22Rv1 (cell line): Measurements from ENCODE around the gene KLHDC1.

Experiments
- ZFX ChIP-seq: fragments of 450-650 bp; IDR thresholded peaks from 2 replicates; pipeline ENCODE4 v1.6.1; 2017; ENCODE audit warnings: antibody characterized with exemption, borderline replicate concordance
- TF ChIP-seq, protein P1 (sequence below): fragments of 450-650 bp; IDR thresholded peaks from 2 replicates; pipeline ENCODE4 v1.5.1; 2017; ENCODE audit warnings: mild to moderate bottlenecking

GRCh38 chr14:49767571-49768300 lies 74.8 kb downstream of the KLHDC1 start, which contains the start of gene KLHDC2:
- TF ChIP-seq, protein P1, sequence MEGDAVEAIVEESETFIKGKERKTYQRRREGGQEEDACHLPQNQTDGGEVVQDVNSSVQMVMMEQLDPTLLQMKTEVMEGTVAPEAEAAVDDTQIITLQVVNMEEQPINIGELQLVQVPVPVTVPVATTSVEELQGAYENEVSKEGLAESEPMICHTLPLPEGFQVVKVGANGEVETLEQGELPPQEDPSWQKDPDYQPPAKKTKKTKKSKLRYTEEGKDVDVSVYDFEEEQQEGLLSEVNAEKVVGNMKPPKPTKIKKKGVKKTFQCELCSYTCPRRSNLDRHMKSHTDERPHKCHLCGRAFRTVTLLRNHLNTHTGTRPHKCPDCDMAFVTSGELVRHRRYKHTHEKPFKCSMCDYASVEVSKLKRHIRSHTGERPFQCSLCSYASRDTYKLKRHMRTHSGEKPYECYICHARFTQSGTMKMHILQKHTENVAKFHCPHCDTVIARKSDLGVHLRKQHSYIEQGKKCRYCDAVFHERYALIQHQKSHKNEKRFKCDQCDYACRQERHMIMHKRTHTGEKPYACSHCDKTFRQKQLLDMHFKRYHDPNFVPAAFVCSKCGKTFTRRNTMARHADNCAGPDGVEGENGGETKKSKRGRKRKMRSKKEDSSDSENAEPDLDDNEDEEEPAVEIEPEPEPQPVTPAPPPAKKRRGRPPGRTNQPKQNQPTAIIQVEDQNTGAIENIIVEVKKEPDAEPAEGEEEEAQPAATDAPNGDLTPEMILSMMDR = peak; percentile 86
- no peak for TF ChIP-seq ZFX
